HepG2 (cell line): Measurements from ENCODE around the gene SCN9A. TPM values are rescaled to one million over a fixed set of nuclear protein-coding genes. Genes with fewer than 3 reads are reported as not detected.

ENCODE experiments used
- AKAP8 ChIP-seq: sonication (generic); formaldehyde crosslinking; IDR thresholded peaks from 2 replicates; pipeline ENCODE4 v1.5.1; 2020; ENCODE audit warnings: mild to moderate bottlenecking, missing genetic modification reagents
- ATAD3A ChIP-seq: sonication (generic); formaldehyde crosslinking; IDR thresholded peaks from 2 replicates; pipeline ENCODE4 v1.4.0; 2020; ENCODE audit warnings: missing genetic modification reagents
- ATF7-NPFF ChIP-seq: sonication (generic); formaldehyde crosslinking; IDR thresholded peaks from 2 replicates; pipeline ENCODE4 v1.8.1; 2023; ENCODE audit warnings: mild to moderate bottlenecking, low read depth, missing genetic modification reagents, moderate library complexity
- BHLHE40 ChIP-seq: IDR thresholded peaks from 2 replicates; pipeline ENCODE4 v1.6.1; 2011; ENCODE audit warnings: low read length, improper control_type of control experiment
- CAMTA2 ChIP-seq: sonication (generic); formaldehyde crosslinking; IDR thresholded peaks from 2 replicates; pipeline ENCODE4 v1.4.0; 2020; ENCODE audit warnings: mild to moderate bottlenecking, missing genetic modification reagents, borderline replicate concordance
- CEBPB ChIP-seq: IDR thresholded peaks from 2 replicates; pipeline ENCODE4 v1.6.1; 2011; ENCODE audit warnings: low read depth, low read length, improper control_type of control experiment, borderline replicate concordance
- EP300 ChIP-seq, 3 experiments: sonication (generic) in 1 of 3; formaldehyde crosslinking in 1 of 3; IDR thresholded peaks; 2 replicates each; pipeline versions ENCODE4 v1.5.1 to v1.6.1; 2011 to 2020; ENCODE audit warnings: low read depth in 2 of 3, low read length in 2 of 3, borderline replicate concordance in 1 of 3, improper control_type of control experiment in 1 of 3, mild to moderate bottlenecking in 1 of 3, missing genetic modification reagents in 1 of 3, moderate library complexity in 1 of 3
- FOXK1 ChIP-seq: sonication (generic); formaldehyde crosslinking; IDR thresholded peaks from 2 replicates; pipeline ENCODE4 v1.4.0; 2020; ENCODE audit warnings: low read depth, missing genetic modification reagents, borderline replicate concordance
- FOXK2 ChIP-seq: fragments of 450-650 bp; IDR thresholded peaks from 2 replicates; pipeline ENCODE4 v1.6.1; 2016
- HIVEP1 ChIP-seq: sonication (generic); formaldehyde crosslinking; IDR thresholded peaks from 2 replicates; pipeline ENCODE4 v1.4.0; 2020; ENCODE audit warnings: mild to moderate bottlenecking, missing genetic modification reagents
- KDM3A ChIP-seq: IDR thresholded peaks from 2 replicates; pipeline ENCODE4 v1.6.1; 2018; ENCODE audit warnings: low read depth, missing compliant biosample characterization
- MXD4 ChIP-seq: IDR thresholded peaks from 2 replicates; pipeline ENCODE4 v1.6.1; 2016; ENCODE audit warnings: mild to moderate bottlenecking, missing biosample characterization, missing genetic modification reagents
- SALL2 ChIP-seq: sonication (generic); formaldehyde crosslinking; IDR thresholded peaks from 2 replicates; pipeline ENCODE4 v1.8.1; 2023; ENCODE audit warnings: mild to moderate bottlenecking, missing genetic modification reagents, inconsistent platforms
- SKIL ChIP-seq: sonication (generic); formaldehyde crosslinking; IDR thresholded peaks from 2 replicates; pipeline ENCODE4 v1.8.0; 2022; ENCODE audit warnings: missing genetic modification reagents, mild to moderate bottlenecking, moderate library complexity, borderline replicate concordance
- SOX6 ChIP-seq, 2 experiments: fragments of 450-650 bp in 1 of 2; sonication (generic) in 1 of 2; formaldehyde crosslinking in 1 of 2; IDR thresholded peaks; 2 replicates each; pipeline versions ENCODE4 v1.4.0 to v1.6.1; 2017 to 2020; ENCODE audit warnings: antibody characterized with exemption in 1 of 2, mild to moderate bottlenecking in 1 of 2, missing genetic modification reagents in 1 of 2
- SP140L ChIP-seq: sonication (generic); formaldehyde crosslinking; IDR thresholded peaks from 2 replicates; pipeline ENCODE4 v1.4.0; 2020; ENCODE audit warnings: missing genetic modification reagents, borderline replicate concordance
- TERF1 ChIP-seq: sonication (generic); formaldehyde crosslinking; IDR thresholded peaks from 2 replicates; pipeline ENCODE4 v1.8.0; 2022; ENCODE audit warnings: mild to moderate bottlenecking, missing genetic modification reagents, moderate library complexity
- ZEB1 ChIP-seq: IDR thresholded peaks from 2 replicates; pipeline ENCODE4 v1.6.1; 2012; ENCODE audit warnings: mild to moderate bottlenecking, low read depth, inconsistent platforms; ENCODE audit not compliant: insufficient replicate concordance
- ZFYVE20 ChIP-seq: sonication (generic); formaldehyde crosslinking; IDR thresholded peaks from 2 replicates; pipeline ENCODE4 v1.8.0; 2023; ENCODE audit warnings: low read depth, mild to moderate bottlenecking, moderate library complexity, missing genetic modification reagents, borderline replicate concordance
- ZNF124 ChIP-seq: sonication (generic); formaldehyde crosslinking; IDR thresholded peaks from 2 replicates; pipeline ENCODE4 v1.4.0; 2020; ENCODE audit warnings: missing genetic modification reagents
- ZNF282 ChIP-seq: fragments of 450-650 bp; IDR thresholded peaks from 2 replicates; pipeline ENCODE4 v1.6.1; 2018; ENCODE audit not compliant: partially characterized antibody
- ZNF335 ChIP-seq: sonication (generic); formaldehyde crosslinking; IDR thresholded peaks from 2 replicates; pipeline ENCODE4 v1.4.0; 2020; ENCODE audit warnings: missing genetic modification reagents
- ZNF615 ChIP-seq: sonication (generic); formaldehyde crosslinking; IDR thresholded peaks from 2 replicates; pipeline ENCODE4 v1.5.0; 2020; ENCODE audit warnings: mild to moderate bottlenecking, missing genetic modification reagents, borderline replicate concordance
- ZNF772 ChIP-seq: sonication (generic); formaldehyde crosslinking; IDR thresholded peaks from 2 replicates; pipeline ENCODE4 v1.5.0; 2020; ENCODE audit warnings: mild to moderate bottlenecking, missing genetic modification reagents
- polyA plus RNA-seq, 8 experiments: library from polyadenylated mRNA; depleted of rRNA in 3 of 8; stranded (reverse) in 7 of 8; unstranded in 1 of 8; fragments of >200 nt; fragmentation: Illumina TruSeq in 4 of 8; extraction: Trizol in 4 of 8; gene quantifications; 2 replicates each; pipeline versions ENCODE4 v1.2.1 to v1.2.3, GENCODE V29; 2011 to 2016; ENCODE audit warnings: low read depth in 4 of 8, missing spikeins in 1 of 8, mixed read lengths in 1 of 8; ENCODE audit not compliant: insufficient read depth in 1 of 8
- total RNA-seq, 5 experiments: library from RNA; depleted of rRNA; stranded (reverse); fragments of >200 nt; fragmentation: Illumina TruSeq; extraction: Trizol; gene quantifications; 2 replicates each; pipeline ENCODE4 v1.2.3, GENCODE V29; 2016; ENCODE audit warnings: low read depth in 1 of 5
- TF ChIP-seq, protein P1 (sequence below): sonication (generic); formaldehyde crosslinking; IDR thresholded peaks from 2 replicates; pipeline ENCODE4 v1.8.1; 2023; ENCODE audit warnings: mild to moderate bottlenecking, missing genetic modification reagents
- TF ChIP-seq, protein P2 (sequence below): sonication (generic); formaldehyde crosslinking; IDR thresholded peaks from 2 replicates; pipeline ENCODE4 v1.4.0; 2020; ENCODE audit warnings: mild to moderate bottlenecking, low read depth, missing genetic modification reagents

The SCN9A gene
- total and polyA plus RNA-seq, 2 of the 13 experiments (the other 11 are each of a cell fraction or from before 2014, with no cell fraction given): 15.3 to 24.3 TPM

DNA sequence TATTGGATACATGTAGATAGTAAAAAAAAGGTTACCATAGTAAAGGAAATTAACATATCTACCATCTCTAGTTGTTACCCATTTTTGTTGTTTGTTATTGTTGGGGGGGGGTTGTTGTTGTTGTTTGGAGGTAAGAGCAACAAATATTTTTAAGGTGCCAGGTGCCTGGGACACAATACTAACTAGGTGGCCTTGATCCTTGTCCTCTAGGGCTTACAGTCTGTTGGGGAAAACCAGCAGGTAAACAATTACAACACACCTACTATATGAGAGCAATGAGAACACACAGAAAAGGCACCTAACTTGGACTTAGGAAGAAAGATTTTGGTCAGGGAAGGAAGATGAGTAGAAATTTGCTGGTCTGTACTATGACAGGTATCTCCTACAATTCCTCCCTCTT is 46.3 kb downstream of the SCN9A start (continued):
- no peak for TF ChIP-seq HIVEP1 (CRISPR knock-in tag)
- peak in 1 of 2 experiments; percentile 93; a peak in 2 of 4 replicates for TF ChIP-seq EP300 (IDR thresholded peaks at IDR 0.05; ENCODE audit: low read depth in 2 of 2, low read length in 2 of 2)
- no peak for TF ChIP-seq EP300 (CRISPR knock-in tag; IDR thresholded peaks at IDR 0.05; ENCODE audit: borderline replicate concordance)
- TF ChIP-seq ATF7-NPFF (CRISPR knock-in tag): no peak
- TF ChIP-seq ZNF335 (CRISPR knock-in tag): no peak
- no peak for TF ChIP-seq BHLHE40
- TF ChIP-seq TERF1 (CRISPR knock-in tag): no peak
- TF ChIP-seq AKAP8: no peak
- no peak for TF ChIP-seq SALL2 (CRISPR knock-in tag)
- no peak for TF ChIP-seq ZNF282
- peak; percentile 79 for TF ChIP-seq CEBPB
- TF ChIP-seq FOXK1 (CRISPR knock-in tag): peak; percentile 81; the same call in 1 of the 2 replicates
- no peak for TF ChIP-seq ZNF772 (CRISPR knock-in tag)
- no peak for TF ChIP-seq KDM3A (CRISPR knock-in tag)
- TF ChIP-seq ZFYVE20 (CRISPR knock-in tag): 0 out of 2 replicates have a peak, but pooled peaks have one; percentile 25
- no peak for TF ChIP-seq ATAD3A (CRISPR knock-in tag)
- TF ChIP-seq SOX6 (IDR thresholded peaks at IDR 0.05): no peak
- TF ChIP-seq SOX6 (CRISPR knock-in tag; IDR thresholded peaks at IDR 0.05): peak; percentile 98
- TF ChIP-seq, protein P1, sequence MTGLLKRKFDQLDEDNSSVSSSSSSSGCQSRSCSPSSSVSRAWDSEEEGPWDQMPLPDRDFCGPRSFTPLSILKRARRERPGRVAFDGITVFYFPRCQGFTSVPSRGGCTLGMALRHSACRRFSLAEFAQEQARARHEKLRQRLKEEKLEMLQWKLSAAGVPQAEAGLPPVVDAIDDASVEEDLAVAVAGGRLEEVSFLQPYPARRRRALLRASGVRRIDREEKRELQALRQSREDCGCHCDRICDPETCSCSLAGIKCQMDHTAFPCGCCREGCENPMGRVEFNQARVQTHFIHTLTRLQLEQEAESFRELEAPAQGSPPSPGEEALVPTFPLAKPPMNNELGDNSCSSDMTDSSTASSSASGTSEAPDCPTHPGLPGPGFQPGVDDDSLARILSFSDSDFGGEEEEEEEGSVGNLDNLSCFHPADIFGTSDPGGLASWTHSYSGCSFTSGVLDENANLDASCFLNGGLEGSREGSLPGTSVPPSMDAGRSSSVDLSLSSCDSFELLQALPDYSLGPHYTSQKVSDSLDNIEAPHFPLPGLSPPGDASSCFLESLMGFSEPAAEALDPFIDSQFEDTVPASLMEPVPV: no peak
- peak; percentile 87 for TF ChIP-seq ZEB1
- peak; percentile 49; the same call in 1 of the 2 replicates for TF ChIP-seq ZNF124 (CRISPR knock-in tag)
- no peak for TF ChIP-seq FOXK2
- TF ChIP-seq, protein P2, sequence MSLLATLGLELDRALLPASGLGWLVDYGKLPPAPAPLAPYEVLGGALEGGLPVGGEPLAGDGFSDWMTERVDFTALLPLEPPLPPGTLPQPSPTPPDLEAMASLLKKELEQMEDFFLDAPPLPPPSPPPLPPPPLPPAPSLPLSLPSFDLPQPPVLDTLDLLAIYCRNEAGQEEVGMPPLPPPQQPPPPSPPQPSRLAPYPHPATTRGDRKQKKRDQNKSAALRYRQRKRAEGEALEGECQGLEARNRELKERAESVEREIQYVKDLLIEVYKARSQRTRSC: no peak
- no peak for TF ChIP-seq SKIL
- no peak for TF ChIP-seq ZNF615 (CRISPR knock-in tag)
- TF ChIP-seq CAMTA2 (CRISPR knock-in tag): no peak
- TF ChIP-seq MXD4 (CRISPR knock-in tag): 0 out of 2 replicates have a peak, but pooled peaks have one; percentile 59
- TF ChIP-seq SP140L (CRISPR knock-in tag): no peak
